Activated CD4-positive, alpha-beta T cell treated with anti-CD3 and anti-CD28 coated beads, Interleukin-2, amount 50 U/mL, for 24 hours (primary cell): Measurements from ENCODE around the gene MGMT.

Source experiments
- DNase-seq, 2 donors: peaks; one replicate each; pipeline ENCODE4 v3.0.0-alpha.2; 2020; ENCODE audit warnings: low read depth in 1 of 2, low spot score in 1 of 2

MGMT gene

GRCh38 chr10:129494176-129494575 is 27.1 kb downstream of the MGMT start:
- DNase-seq: no peak

- no peak for DNase-seq
These were observed 27.7 kb downstream of the MGMT start for GRCh38 chr10:129494740-129495139.

- no peak for DNase-seq
These were observed 28.2 kb downstream of the MGMT start for GRCh38 chr10:129495256-129495655.

- no peak for DNase-seq
These were observed 28.7 kb downstream of the MGMT start for GRCh38 chr10:129495698-129496097.

GRCh38 chr10:129497013-129497412 is 30.0 kb downstream of the MGMT start:
- DNase-seq: no peak

GRCh38 chr10:129498680-129499079 is 31.6 kb downstream of the MGMT start:
- DNase-seq: no peak

- no peak for DNase-seq
These were observed 33.7 kb downstream of the MGMT start for GRCh38 chr10:129500617-129501339.

- no peak for DNase-seq
These were observed 34.8 kb downstream of the MGMT start for GRCh38 chr10:129501652-129502436.

GRCh38 chr10:129502448-129502847 is 35.4 kb downstream of the MGMT start:
- DNase-seq: no peak

GRCh38 chr10:129505500-129506075 is 38.5 kb downstream of the MGMT start:
- DNase-seq: no peak

- DNase-seq: no peak
These were observed 39.2 kb downstream of the MGMT start for GRCh38 chr10:129506101-129506797.

- DNase-seq: no peak
These were observed 40.3 kb downstream of the MGMT start for GRCh38 chr10:129507216-129507889.

- DNase-seq: no peak
These were observed 42.1 kb downstream of the MGMT start for GRCh38 chr10:129509155-129509554.

- no peak for DNase-seq
These were observed 42.8 kb downstream of the MGMT start for GRCh38 chr10:129509835-129510234.

GRCh38 chr10:129511086-129511485 is 44.0 kb downstream of the MGMT start:
- no peak for DNase-seq

GRCh38 chr10:129511758-129512157 is 44.7 kb downstream of the MGMT start:
- no peak for DNase-seq

- DNase-seq: no peak
These were observed 46.3 kb downstream of the MGMT start for GRCh38 chr10:129513312-129513711.

- DNase-seq: no peak
These were observed 47.8 kb downstream of the MGMT start for GRCh38 chr10:129514568-129515451.

GRCh38 chr10:129516846-129517679 is 50.0 kb downstream of the MGMT start:
- DNase-seq: no peak
